ENCODE results near the gene MAEL.

GRCh38 chr1:167012570-167012969 lies 23.5 kb downstream of the MAEL start:
- TF ChIP-seq CTCF (IDR thresholded peaks at IDR 0.05) (no peak), POLR2A (IDR thresholded peaks at IDR 0.05) (no peak)
